ACC112 (cell line): ENCODE measurements around the gene TWF2.

Experiments used
- H2AFZ ChIP-seq: fragments of 200-600 bp; sonication (generic); one replicate; pipeline ENCODE4 v1.6.0; 2017; ENCODE audit warnings: antibody characterized with exemption, low read length; ENCODE audit not compliant: unreplicated experiment
- H3K27ac ChIP-seq: fragments of 200-600 bp; sonication (generic); 2 replicates; pipeline ENCODE4 v1.5.1; 2014; ENCODE audit warnings: low read depth, mild to moderate bottlenecking, antibody characterized with exemption, low read length, moderate library complexity
- H3K27me3 ChIP-seq: fragments of 200-600 bp; sonication (generic); 2 replicates; pipeline ENCODE4 v1.6.1; 2014; ENCODE audit warnings: mild to moderate bottlenecking, antibody characterized with exemption, low read length, moderate library complexity, mixed read lengths; ENCODE audit not compliant: insufficient read depth
- H3K36me3 ChIP-seq: fragments of 200-600 bp; sonication (generic); 2 replicates; pipeline ENCODE4 v1.6.1; 2016; ENCODE audit warnings: mild to moderate bottlenecking, antibody characterized with exemption, low read length, moderate library complexity, mixed read lengths; ENCODE audit not compliant: insufficient read depth
- H3K4me1 ChIP-seq: fragments of 200-600 bp; sonication (generic); one replicate; pipeline ENCODE4 v1.6.1; 2016; ENCODE audit warnings: low read length, mixed read lengths; ENCODE audit not compliant: insufficient read depth, unreplicated experiment, control insufficient read depth
- H3K4me3 ChIP-seq: fragments of 200-600 bp; sonication (generic); 2 replicates; pipeline ENCODE4 v1.5.1; 2014; ENCODE audit warnings: mild to moderate bottlenecking, low read depth, low read length
- H3K79me2 ChIP-seq: fragments of 200-600 bp; sonication (generic); one replicate; pipeline ENCODE4 v1.6.0; 2016; ENCODE audit warnings: low read length; ENCODE audit not compliant: control insufficient read depth, unreplicated experiment, insufficient read depth

TWF2 gene

GRCh38 chr3:52190294-52191074, 48.5 kb downstream of the TWF2 start:
- no peak overlapping the region for H3K4me3 ChIP-seq
- peaks cover 29% of the 10 kb centered on the region for H3K4me1 ChIP-seq
- H3K36me3 ChIP-seq, result no peaks in the 10 kb centered on the region
- no peaks in the 10 kb centered on the region for H3K27me3 ChIP-seq
- H3K79me2 ChIP-seq, result no peaks in the 10 kb centered on the region
- H3K27ac ChIP-seq, result no peak overlapping the region
- no peak overlapping the region for H2AFZ ChIP-seq

GRCh38 chr3:52188556-52188955, 50.4 kb downstream of the TWF2 start:
- Histone ChIP-seq H3K27ac (no peak overlapping the region), H3K4me1 (peaks cover 28% of the 10 kb centered on the region), H3K4me3 (no peak overlapping the region)

GRCh38 chr3:52186729-52187128, 52.2 kb downstream of the TWF2 start:
- H3K27ac ChIP-seq, result no peak overlapping the region
- H3K4me1 ChIP-seq, result peaks cover 19% of the 10 kb centered on the region
- no peaks in the 10 kb centered on the region for H3K27me3 ChIP-seq
- no peak overlapping the region for H3K4me3 ChIP-seq
- H3K36me3 ChIP-seq, result no peaks in the 10 kb centered on the region
- H3K79me2 ChIP-seq, result no peaks in the 10 kb centered on the region
- no peak overlapping the region for H2AFZ ChIP-seq

More at GRCh38 chr3:52188556-52188955, 50.4 kb downstream of the TWF2 start:
- no peaks in the 10 kb centered on the region for H3K27me3 ChIP-seq
- no peak overlapping the region for H2AFZ ChIP-seq
- no peaks in the 10 kb centered on the region for H3K79me2 ChIP-seq
- H3K36me3 ChIP-seq, result no peaks in the 10 kb centered on the region

GRCh38 chr3:52185837-52186236, 53.1 kb downstream of the TWF2 start:
- Histone ChIP-seq H3K79me2 (no peaks in the 10 kb centered on the region), H3K4me1 (peaks cover 16% of the 10 kb centered on the region), H3K27ac (no peak overlapping the region), H2AFZ (no peak overlapping the region), H3K36me3 (no peaks in the 10 kb centered on the region), H3K27me3 (no peaks in the 10 kb centered on the region), H3K4me3 (no peak overlapping the region)

- peaks cover 11% of the 10 kb centered on the region for H3K4me1 ChIP-seq
- H3K4me3 ChIP-seq, result no peak overlapping the region
Measured at GRCh38 chr3:52185311-52185710, 53.6 kb downstream of the TWF2 start.

GRCh38 chr3:52184690-52185089, 54.3 kb downstream of the TWF2 start:
- no peaks in the 10 kb centered on the region for H3K36me3 ChIP-seq
- peaks cover 5% of the 10 kb centered on the region for H3K4me1 ChIP-seq
- no peak overlapping the region for H3K4me3 ChIP-seq
- H2AFZ ChIP-seq, result no peak overlapping the region
- no peaks in the 10 kb centered on the region for H3K27me3 ChIP-seq
- no peak overlapping the region for H3K27ac ChIP-seq
- no peaks in the 10 kb centered on the region for H3K79me2 ChIP-seq

More at GRCh38 chr3:52185311-52185710, 53.6 kb downstream of the TWF2 start:
- Histone ChIP-seq H3K79me2 (no peaks in the 10 kb centered on the region), H3K36me3 (no peaks in the 10 kb centered on the region), H2AFZ (no peak overlapping the region), H3K27me3 (no peaks in the 10 kb centered on the region), H3K27ac (no peak overlapping the region)

GRCh38 chr3:52183786-52184445, 55.0 kb downstream of the TWF2 start:
- Histone ChIP-seq H3K79me2 (no peaks in the 10 kb centered on the region), H3K4me1 (peaks cover 5% of the 10 kb centered on the region), H3K27ac (no peak overlapping the region), H2AFZ (no peak overlapping the region), H3K27me3 (no peaks in the 10 kb centered on the region), H3K4me3 (no peak overlapping the region), H3K36me3 (no peaks in the 10 kb centered on the region)

GRCh38 chr3:52182691-52183090, 56.3 kb downstream of the TWF2 start:
- peaks cover 5% of the 10 kb centered on the region for H3K4me1 ChIP-seq
- no peak overlapping the region for H3K27ac ChIP-seq
- no peak overlapping the region for H2AFZ ChIP-seq
- H3K79me2 ChIP-seq, result no peaks in the 10 kb centered on the region
- H3K27me3 ChIP-seq, result no peaks in the 10 kb centered on the region
- no peak overlapping the region for H3K4me3 ChIP-seq
- H3K36me3 ChIP-seq, result no peaks in the 10 kb centered on the region

- no peaks in the 10 kb centered on the region for H3K36me3 ChIP-seq
Measured at GRCh38 chr3:52182196-52182595, 56.8 kb downstream of the TWF2 start.

GRCh38 chr3:52181543-52181942, 57.4 kb downstream of the TWF2 start:
- no peak overlapping the region for H2AFZ ChIP-seq
- no peak overlapping the region for H3K4me3 ChIP-seq
- no peaks in the 10 kb centered on the region for H3K27me3 ChIP-seq
- H3K79me2 ChIP-seq, result no peaks in the 10 kb centered on the region
- H3K27ac ChIP-seq, result no peak overlapping the region
- no peaks in the 10 kb centered on the region for H3K36me3 ChIP-seq
- peaks cover 5% of the 10 kb centered on the region for H3K4me1 ChIP-seq

More at GRCh38 chr3:52182196-52182595, 56.8 kb downstream of the TWF2 start:
- Histone ChIP-seq H3K27ac (no peak overlapping the region), H3K4me3 (no peak overlapping the region), H3K4me1 (peaks cover 5% of the 10 kb centered on the region), H3K27me3 (no peaks in the 10 kb centered on the region), H3K79me2 (no peaks in the 10 kb centered on the region), H2AFZ (no peak overlapping the region)
